ENCODE measurements around the gene PIWIL4.
"Not testable (repeated sequence)": the region's sequence is repeated elsewhere in the genome, so short reads cannot be mapped to it uniquely, and the experiment has no call there.

The PIWIL4 gene

DNA sequence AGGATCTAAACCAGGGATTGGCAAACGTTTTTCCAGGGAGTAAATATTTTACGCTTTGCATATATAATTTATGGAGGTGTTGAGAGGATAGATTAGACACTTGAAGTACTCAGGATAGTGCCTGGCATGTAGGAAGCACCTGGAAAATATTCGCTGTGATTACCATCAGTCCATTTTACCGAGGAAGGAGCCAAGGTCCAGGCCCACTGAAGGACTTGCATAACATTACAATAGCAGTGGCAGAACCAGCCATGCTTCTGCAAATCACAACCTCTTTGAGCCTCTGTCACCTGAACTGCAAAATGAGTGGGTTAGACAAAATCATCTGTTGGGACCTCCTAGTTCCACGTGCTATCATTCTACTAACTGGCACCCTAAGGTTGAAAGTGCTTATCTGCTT lies 18.0 kb upstream of the PIWIL4 start:
- no peak for DNase-seq (ENCODE audit: low read depth)

DNA sequence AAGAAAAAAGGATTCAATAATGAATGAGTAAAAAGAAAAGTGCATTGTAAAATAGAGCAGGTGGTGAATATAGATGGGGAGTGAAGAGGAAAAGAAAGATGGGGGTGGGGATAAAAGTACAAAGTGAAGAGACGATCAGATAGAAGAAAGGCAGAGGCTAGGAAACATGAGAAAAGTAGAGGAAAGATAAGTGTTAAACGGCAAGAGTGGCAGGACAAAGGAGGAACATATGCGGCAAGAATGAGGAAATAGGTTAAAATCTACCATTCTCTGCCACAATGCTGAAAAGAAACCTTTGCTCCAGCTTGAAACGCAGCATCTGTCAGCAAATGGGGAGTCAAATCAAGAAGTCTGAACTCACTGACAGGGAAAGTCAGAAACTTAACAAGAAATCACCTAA lies 16.7 kb upstream of the PIWIL4 start:
- no peak for DNase-seq (ENCODE audit: low read depth)

DNA sequence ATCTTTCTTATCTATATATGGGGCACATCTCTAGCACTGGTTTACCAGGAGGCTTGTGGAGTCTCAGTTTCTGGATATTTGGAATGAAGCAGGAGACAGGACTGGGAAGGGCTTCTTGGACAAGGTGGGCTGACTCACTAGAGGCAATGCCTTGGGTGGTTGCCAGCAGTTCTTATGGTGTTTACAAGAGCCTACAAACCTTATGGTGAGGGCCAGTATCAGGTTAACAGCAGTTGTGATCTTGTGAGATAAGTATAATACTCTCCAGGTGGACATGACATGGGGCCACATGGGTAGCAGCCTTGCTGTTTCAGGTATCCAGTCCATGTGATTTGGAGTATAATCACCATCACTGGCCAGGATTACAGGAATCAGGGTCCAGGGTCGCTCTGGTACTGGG lies 13.2 kb upstream of the PIWIL4 start:
- DNase-seq (ENCODE audit: low read depth): no peak

DNA sequence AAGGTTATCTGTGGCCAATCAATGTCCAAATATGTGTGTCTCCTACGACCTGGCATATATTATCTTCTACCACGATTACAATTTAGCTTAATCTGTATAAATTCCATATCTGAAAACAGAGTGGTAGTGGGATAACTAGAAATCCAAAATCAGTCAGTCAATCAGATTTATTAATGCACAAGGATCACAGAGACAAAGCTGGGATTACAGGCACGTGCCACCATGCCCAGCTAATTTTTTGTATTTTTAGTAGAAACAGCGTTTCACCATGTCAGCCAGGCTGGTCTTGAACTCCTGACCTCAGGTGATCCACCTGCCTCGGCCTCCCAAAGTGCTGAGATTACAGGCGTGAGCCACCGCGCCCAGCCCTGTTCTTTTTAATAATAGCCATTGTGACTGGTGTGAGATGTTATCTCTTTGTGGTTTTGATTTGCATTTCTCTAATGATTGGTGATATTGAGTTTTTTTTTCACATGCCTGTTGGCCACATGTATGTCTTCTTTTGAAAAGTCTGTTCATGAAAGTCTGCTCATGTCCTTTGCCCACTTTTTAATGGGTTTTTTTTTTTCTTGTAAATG lies 11.3 kb upstream of the PIWIL4 start:
- DNase-seq (ENCODE audit: low read depth): not testable (repeated sequence)

DNA sequence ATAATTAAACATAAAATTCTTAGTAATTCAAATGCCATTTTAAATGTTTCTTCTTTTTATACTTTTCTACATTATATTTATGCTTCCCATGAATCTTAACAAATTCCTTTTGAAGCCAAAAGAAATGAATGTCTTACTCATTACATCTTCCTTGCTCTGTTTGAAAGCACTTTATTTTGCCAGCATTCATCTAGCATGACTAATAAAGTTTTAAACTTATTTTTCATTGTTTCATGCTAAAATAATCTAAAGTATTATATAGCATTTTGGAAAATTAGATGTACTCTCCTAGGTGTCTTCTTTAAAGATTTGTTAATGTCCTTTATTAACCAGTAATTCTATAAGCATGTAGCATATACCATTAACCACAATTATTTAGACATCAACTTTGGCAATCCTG lies 9.7 kb upstream of the PIWIL4 start:
- no peak for DNase-seq (ENCODE audit: low read depth)

DNA sequence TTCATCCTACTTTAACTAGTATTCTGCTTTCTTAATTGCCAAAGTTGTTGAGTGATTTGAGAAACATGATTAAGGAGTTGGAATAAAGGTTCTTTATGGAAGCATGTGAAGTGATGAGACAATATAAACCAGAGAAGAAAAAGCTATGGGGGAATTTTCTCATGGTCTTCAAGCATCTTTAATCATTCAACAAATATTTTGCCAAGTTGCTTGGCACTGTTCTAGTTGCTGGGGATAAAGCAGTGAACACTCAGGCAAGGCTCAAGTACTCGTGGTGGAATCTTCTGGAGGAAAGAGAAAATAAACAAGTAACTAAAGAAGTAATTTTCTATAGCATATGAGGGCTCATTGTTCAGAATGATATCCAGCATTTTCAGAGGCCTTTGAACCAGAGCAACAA lies 9.2 kb upstream of the PIWIL4 start:
- no peak for DNase-seq (ENCODE audit: low read depth)

DNA sequence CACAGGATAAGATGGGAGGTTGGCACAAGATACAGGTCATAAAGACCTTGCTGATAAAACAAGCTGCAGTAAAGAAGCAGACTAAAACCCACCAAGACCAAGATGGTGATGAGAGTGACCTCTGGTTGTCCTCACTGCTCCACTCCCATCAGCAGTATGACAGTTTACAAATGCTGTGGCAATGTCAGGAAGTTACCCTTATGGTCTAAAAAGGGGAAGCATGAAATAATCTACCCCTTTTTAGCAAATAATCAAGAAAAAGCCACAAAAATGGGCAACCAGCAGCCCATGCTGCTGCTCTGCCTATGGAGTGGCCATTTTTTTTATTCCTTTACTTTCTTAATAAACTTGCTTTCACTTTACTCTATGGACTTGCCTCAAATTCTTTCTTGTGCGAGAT lies 8.7 kb upstream of the PIWIL4 start:
- no peak for DNase-seq (ENCODE audit: low read depth)

DNA sequence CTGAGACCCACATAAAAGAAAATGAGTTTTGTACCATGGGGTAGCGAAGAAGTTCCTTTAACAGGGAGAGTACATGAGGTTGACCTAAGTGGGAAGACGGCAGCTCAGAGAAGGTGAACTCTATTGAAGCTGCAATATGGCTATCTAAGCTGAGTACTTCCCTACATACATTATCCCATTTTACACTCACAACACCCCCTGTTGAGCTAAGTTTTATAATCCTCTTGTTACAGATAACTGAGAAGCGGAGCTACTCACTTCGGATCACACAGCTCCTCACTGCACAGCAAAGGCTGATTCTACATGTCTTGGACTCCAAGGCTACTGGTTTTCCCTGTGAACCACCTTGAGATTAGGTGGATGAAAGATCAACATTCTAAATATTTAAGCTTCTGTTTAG lies 8.2 kb upstream of the PIWIL4 start:
- no peak for DNase-seq (ENCODE audit: low read depth)

DNA sequence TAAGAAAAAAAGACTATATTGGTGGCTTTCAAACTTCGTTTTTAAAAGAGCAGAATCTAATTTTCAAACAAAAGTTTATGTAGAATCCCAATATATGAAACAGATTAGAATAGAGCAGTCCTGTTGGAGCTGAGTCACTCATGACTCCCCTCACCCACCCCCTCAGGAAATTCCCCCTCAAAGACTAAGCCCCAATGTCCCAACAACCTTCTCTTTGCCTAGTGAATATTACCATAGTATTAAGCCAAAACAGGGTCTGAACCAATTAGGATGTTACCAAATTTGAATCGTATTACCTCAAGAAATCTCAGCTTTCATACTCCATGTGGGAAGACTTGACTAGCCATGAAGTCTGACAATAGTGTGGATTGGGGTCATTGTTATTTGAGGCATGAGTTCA lies 7.8 kb upstream of the PIWIL4 start:
- DNase-seq (ENCODE audit: low read depth): no peak

DNA sequence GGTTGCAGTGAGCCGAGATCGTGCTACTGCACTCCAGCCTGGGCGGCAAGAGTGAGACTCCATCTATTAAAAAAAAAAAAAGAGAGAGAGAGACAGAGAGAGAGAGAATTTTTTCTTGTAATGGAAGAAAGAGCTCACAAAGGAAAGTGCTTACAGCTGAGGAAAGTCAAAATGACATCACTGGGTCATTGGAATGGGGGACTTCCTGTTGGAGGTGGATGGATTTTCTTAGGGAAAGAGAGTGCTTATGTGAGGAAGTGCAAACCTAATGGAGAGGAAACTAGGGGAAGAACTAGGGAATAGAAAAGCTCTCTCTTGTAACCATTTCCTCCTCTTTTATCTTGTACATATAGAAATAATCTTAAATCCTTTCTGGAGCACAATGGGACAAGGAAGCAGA lies 6.3 kb upstream of the PIWIL4 start:
- DNase-seq (ENCODE audit: low read depth): no peak

DNA sequence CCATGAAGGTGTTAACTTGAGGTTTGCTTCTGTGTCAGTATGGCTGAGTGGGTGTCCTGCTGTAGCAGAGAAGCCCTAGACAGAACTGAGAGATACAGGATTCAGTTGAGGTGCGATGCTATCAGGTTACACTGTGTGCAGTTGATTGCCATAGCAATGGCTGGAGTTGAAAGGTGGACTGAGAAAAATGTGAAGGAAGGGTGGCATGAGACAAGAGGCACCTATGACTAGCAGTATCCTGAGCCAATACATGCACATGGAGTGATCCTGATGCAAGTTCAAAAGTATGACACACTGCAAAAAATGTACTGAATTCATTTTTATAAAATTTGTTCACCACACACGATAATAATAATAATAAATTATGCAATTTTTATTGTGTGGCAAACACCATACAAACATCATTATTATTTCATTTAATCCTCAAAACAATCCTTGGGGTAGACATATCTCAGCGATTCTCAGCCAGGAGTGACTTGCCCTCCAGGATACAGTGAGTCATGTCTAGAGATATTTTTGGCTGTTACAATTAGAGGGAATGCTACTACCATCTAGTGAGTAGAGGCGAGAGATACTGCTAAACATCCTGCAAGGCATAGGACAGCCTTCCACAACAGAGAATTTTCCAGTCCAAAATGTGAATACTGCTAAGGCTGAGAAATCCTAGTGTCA lies 3.9 kb upstream of the PIWIL4 start:
- no peak for DNase-seq (ENCODE audit: low read depth)

DNA sequence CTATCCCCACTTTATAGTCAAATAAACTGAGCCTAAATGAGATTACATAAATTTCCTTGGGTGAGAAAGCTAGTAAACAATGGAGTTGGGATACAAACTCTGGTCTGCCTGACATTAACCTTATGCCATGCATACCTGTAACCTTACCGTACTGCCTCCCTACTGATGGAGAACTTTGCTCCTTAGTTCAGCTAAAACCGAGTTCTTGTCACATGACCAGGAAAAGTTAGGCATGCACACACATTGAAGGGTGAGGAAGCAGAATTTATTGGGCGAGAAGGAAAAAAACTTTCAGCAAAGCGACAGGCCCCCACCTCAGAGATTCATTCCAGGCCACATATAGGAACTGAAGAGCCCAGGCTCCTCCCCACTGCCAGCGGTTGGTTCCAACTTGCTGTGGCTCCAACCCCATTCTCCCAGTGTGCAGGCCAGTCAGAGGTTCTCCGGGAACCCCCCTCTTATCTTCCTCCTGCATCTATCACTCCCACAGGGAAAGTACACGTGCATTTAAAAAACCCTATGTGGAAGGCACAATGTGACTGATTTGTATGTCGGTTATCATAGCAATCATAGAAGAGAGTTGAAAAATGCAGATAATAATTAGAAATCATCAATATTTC lies 3.2 kb upstream of the PIWIL4 start:
- no peak for DNase-seq (ENCODE audit: low read depth)

DNA sequence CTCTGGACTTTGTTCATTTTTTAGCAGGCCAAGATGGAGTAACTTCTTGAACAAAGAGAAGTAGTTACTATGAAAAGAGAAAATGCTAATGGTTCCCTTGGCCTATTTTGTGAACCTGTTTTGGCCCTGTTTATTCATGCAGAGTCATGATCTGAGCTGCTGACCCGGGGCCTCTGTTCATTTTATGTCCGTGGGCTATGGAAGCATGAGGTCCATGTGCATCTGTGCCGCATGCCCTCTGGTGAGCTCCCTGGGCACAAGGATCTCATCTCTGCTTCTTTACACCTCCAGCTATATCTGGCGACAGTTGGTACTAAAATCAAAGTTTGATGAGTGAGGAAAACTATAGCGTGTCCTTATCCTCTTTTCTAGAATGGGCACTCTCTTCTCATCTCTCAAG lies 1.0 kb downstream of the PIWIL4 start:
- no peak for DNase-seq (ENCODE audit: low read depth)

DNA sequence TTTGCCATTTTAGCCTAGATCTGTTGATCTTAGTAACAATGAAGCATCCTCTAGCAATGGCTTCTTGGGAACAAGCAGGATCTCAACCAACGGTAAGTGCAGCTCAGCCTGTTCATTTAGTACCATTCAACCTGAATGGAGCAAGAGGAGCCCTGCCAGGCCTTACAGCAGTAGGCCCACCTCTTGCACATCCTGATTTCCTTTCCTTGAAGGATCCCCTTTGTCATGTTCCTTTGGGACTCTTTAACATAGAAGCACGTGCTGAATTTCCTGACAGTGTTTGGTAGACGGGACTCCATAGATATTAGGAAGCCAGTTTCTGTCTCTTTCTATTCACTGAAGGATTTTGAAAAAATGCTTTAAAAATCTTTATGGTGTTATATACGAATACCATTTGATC lies 1.5 kb downstream of the PIWIL4 start:
- no peak for DNase-seq (ENCODE audit: low read depth)

DNA sequence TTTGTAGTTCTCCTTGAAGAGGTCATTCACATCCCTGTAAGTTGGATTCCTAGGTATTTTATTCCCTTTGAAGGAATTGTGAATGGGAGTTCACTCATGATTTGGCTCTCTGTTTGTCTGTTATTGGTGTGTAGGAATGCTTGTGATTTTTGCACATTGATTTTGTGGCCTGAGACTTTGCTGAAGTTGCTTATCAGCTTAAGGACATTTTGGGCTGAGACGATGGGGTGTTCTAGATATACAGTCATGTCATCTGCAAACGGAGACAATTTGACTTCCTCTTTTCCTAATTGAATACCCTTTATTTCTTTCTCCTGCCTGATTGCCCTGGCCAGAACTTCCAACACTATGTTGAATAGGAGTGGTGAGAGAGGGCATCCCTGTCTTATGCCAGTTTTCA lies 5.8 kb downstream of the PIWIL4 start:
- not testable (repeated sequence) for DNase-seq (ENCODE audit: low read depth)

DNA sequence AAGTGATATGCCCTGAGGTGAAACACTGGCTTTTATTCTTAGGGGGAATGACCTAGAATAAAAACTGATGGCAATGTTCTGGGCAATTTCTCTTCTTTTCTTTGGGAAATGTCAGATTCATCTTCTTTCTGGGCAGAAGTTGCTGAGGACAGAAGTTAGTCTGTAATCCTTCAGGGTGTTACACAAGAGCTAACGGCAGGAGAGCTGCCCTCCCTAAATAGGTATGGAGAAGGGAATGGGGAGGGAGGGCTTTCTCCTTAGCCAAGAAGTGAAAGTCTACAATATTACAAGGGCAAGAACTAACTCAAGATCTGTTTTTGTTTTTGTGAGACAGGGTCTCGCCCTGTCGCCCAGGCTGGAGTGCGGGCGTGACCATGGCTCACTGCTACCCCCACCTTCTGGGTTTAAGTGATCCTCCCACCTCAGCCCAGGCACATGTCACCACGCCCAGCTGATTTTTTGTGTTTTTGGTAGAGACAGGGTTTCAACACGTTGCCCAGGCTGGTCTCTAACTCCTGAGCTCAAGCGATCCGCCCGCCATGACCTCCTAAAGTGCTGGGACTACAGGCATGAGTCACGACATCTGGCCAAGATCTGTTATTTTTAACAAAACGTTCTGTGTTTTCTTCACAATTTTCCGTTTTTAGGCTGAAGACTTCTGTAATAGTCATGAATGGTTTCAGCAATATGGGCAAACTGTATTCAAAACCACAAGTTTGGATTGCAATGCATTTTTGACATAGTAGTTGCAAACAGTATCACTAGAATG lies 7.2 kb downstream of the PIWIL4 start:
- no peak for DNase-seq (ENCODE audit: low read depth)

DNA sequence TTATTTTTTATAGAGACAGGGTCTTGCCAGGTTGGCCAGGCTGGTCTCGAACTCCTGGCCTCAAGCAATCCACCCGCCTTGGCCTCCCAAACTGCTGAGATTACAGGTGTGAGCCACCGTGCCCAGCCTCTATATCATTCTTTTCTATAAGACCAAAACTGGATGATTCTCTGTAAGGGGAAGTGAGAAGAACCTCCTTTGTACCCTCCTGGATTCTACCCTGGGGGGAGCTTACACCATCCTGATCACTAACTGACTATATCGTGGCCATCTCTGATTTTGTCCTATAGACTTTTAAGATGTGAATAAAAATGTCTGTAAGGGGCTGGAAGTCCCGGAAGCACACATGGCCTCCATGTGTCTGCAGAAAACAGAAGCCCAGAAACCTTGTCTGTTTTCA lies 9.1 kb downstream of the PIWIL4 start:
- DNase-seq (ENCODE audit: low read depth): no peak

DNA sequence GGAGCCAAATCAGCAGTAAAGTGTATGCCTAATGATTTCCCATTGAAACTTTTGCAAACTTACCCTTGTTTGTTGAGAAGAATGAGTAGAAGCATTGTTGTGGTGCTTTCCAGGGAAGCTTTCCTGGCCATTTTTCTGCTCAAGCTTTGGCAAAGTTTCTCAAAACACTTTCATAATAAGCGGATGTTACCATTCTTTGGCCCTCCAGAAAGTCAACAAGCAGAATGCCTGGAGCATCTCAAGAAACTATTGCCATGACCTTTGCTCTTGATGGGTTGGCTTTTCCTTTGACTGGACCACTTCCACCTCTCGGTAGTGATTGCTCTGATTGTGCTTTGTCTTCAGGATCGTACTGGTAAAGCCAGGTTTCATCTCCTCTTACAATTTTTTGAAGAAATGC lies 10.7 kb downstream of the PIWIL4 start:
- DNase-seq (ENCODE audit: low read depth): no peak

DNA sequence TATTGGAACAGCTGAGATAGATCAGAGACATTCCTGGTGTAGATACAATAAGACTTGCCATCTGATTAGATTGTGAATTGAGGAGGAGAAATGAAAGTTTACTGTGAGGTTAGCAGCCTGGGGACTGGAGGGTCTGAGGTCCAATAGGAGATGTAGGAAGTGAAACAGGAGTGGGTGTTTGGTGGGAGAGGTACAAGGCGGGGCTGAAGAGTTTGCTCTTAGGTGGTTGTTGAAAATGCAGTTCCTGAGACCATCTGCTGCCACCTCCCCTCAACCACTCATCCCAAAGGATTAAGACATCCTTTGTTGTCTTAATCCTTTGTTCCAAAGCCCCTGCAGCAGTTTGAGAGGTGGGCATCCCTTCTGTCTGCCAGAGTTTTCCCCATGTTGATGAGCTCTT lies 14.8 kb downstream of the PIWIL4 start:
- no peak for DNase-seq (ENCODE audit: low read depth)

DNA sequence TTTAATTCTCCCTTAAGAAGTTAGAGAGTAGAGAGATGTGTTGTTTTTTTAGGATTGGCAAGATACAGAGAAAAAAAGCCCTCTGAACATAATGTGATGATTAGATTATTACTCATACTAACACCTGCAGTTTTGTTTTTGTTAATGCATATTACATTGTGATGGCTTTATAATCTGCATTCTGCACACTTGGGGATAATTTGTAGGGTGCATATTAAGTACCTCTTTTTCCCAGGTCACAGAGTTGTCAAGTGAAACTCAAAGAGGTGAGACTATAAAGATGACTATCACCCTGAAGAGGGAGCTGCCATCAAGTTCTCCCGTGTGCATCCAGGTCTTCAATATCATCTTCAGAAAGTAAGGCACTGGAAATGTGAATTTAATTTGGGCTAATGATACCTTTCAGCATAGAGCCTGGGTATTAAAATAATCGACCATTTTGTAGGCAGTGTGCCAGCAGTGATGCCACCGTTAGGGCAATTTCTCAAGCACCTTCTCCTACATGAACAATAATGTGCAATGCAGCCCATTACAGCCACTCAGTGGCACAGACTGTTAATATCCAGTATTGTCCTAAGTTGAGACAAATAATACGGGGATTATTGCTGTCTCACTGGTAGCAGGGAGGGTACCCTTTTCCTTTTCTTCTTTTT lies 16.2 kb downstream of the PIWIL4 start:
- no peak for DNase-seq (ENCODE audit: low read depth)

DNA sequence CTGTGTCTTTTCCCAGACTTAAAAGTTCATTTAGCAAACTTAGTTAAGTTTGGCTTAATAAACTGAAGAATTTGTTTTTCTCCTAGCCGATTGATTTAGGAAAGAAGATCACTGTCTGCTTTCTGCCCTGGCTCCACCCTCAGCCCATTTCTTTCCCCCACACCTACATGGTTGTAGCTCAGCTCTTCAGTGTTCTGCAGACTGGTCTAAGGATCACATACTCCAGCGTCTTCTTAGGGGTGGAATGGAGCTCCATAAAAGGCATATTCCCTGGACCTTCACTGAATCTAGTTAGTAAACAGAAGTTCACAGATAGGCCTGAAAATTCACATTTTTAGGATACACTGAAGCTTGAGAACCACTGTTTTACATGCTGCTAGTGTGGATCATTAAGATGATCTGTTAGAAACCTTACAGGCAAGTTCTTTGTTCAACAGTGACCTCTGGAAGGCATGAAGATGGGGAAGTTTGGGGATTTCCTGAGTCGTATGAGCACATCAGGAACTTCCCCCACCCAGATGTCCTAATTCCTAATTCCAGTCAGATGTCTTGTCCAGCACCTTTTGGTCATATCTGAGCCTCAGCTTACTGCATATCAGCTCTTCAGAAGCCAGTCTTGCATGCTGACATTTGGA lies 16.8 kb downstream of the PIWIL4 start:
- DNase-seq (ENCODE audit: low read depth): no peak

DNA sequence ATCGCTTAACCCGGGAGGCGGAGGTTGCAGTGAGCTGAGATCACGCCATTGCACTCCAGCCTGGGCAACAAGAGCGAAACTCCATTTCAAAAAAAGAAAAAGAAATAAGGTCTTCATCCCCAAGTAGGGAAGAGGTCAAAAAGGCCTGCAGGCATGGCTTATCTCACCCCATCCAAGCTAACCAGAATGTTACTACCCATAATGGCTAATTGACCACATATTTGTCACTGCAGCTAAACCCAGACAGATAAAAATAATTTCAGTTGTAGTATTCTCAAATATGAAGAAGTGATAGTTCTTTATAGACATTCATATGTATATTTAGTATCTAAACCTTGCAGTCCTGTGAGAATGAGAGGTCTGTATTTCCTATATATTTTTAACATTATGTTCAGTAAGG lies 17.8 kb downstream of the PIWIL4 start:
- DNase-seq (ENCODE audit: low read depth): no peak
